Right lobe of liver (tissue), 4 donors: Measurements from ENCODE around the gene FOXP1.

Experiments
- CTCF ChIP-seq, 4 donors: fragments of 200-600 bp in 3 of 4; fragments of 450-650 bp in 1 of 4; IDR thresholded peaks; one replicate each; pipeline versions ENCODE4 v1.5.1 to v1.8.0; 2016 to 2022; ENCODE audit warnings: antibody characterized with exemption in 4 of 4, mild to moderate bottlenecking in 2 of 4
- POLR2A ChIP-seq: fragments of 450-650 bp; IDR thresholded peaks from one replicate; pipeline ENCODE4 v1.6.1; 2017; ENCODE audit warnings: antibody characterized with exemption, mild to moderate bottlenecking
- donor health status: DM: no; HTN: no; CAD: no.
- donor health status: DM: no; HTN: no; CAD: no.
- donor health status: DM: no; HTN: yes; CAD: no.

GRCh38 chr3:71511037-71511436, 72.5 kb downstream of the FOXP1 start:
- TF ChIP-seq CTCF (IDR thresholded peaks at IDR 0.05) (no peak), POLR2A (no peak)
